Keratinocyte (primary cell): ENCODE data around the gene CD109. TPM values are rescaled to one million over a fixed set of nuclear protein-coding genes. Genes with fewer than 3 reads are reported as not detected.

Source experiments
- DNase-seq: peaks from one replicate; pipeline ENCODE4 v3.0.0-alpha.2; 2011; ENCODE audit warnings: low read depth, missing footprints, low spot score
- FAIRE-seq: peaks from 2 replicates; lab custom pipeline; 2011; peaks lifted over from hg19 to GRCh38; lab: Jason Lieb, UNC
- H2AFZ ChIP-seq: 2 replicates; pipeline ENCODE4 v1.6.0; 2012; ENCODE audit warnings: low read length, control low read depth, inconsistent platforms; ENCODE audit not compliant: control insufficient read depth
- H3K27ac ChIP-seq: 2 replicates; pipeline ENCODE4 v1.5.1; 2011; ENCODE audit warnings: low read length; ENCODE audit not compliant: control insufficient read depth, insufficient read depth
- H3K27me3 ChIP-seq: 3 replicates; pipeline ENCODE4 v1.6.0; 2011; ENCODE audit warnings: low read length; ENCODE audit not compliant: control insufficient read depth, insufficient read depth; ENCODE audit errors: extremely low read depth
- H3K36me3 ChIP-seq, 2 experiments: 2 replicates in 1 of 2; 3 replicates in 1 of 2; pipeline ENCODE4 v1.5.1; 2011; ENCODE audit warnings: low read length in 2 of 2, mild to moderate bottlenecking in 1 of 2; ENCODE audit not compliant: control insufficient read depth in 2 of 2, insufficient read depth in 2 of 2; ENCODE audit errors: extremely low read depth in 1 of 2
- H3K4me1 ChIP-seq: 3 replicates; pipeline ENCODE4 v1.5.1; 2011; ENCODE audit warnings: low read length; ENCODE audit not compliant: control insufficient read depth, insufficient read depth; ENCODE audit errors: extremely low read depth
- H3K4me2 ChIP-seq: 3 replicates; pipeline ENCODE4 v1.6.0; 2011; ENCODE audit warnings: low read depth, low read length; ENCODE audit not compliant: control insufficient read depth, insufficient read depth; ENCODE audit errors: extremely low read depth
- H3K4me3 ChIP-seq, 3 experiments: fragments of 200-600 bp in 1 of 3; sonication (generic) in 1 of 3; 2 replicates in 2 of 3; 3 replicates in 1 of 3; pipeline ENCODE4 v1.5.1; 2011 to 2016; ENCODE audit warnings: low read length in 3 of 3, mild to moderate bottlenecking in 3 of 3, control low read depth in 2 of 3, inconsistent platforms in 1 of 3, low read depth in 1 of 3, mixed read lengths in 1 of 3, mixed run types in 1 of 3, moderate library complexity in 1 of 3; ENCODE audit not compliant: control insufficient read depth in 2 of 3, insufficient read depth in 2 of 3; ENCODE audit errors: extremely low read depth in 1 of 3
- H3K79me2 ChIP-seq: 2 replicates; pipeline ENCODE4 v1.6.0; 2012; ENCODE audit warnings: low read length; ENCODE audit not compliant: control insufficient read depth, insufficient read depth
- H3K9ac ChIP-seq: 3 replicates; pipeline ENCODE4 v1.6.0; 2011; ENCODE audit warnings: low read length; ENCODE audit not compliant: control insufficient read depth, insufficient read depth; ENCODE audit errors: extremely low read depth
- H3K9me1 ChIP-seq: 3 replicates; pipeline ENCODE4 v1.6.0; 2011; ENCODE audit warnings: low read length; ENCODE audit not compliant: control insufficient read depth, insufficient read depth; ENCODE audit errors: extremely low read depth
- H3K9me3 ChIP-seq: 2 replicates; pipeline ENCODE4 v1.5.1; 2012; ENCODE audit warnings: low read depth, low read length; ENCODE audit not compliant: control insufficient read depth
- H4K20me1 ChIP-seq: 3 replicates; pipeline ENCODE4 v1.6.0; 2011; ENCODE audit warnings: low read length; ENCODE audit not compliant: control insufficient read depth, insufficient read depth; ENCODE audit errors: extremely low read depth
- EZH2 ChIP-seq: IDR thresholded peaks from one replicate; pipeline ENCODE4 v1.6.1; 2012; ENCODE audit warnings: inconsistent platforms, mild to moderate bottlenecking, low read length, moderate library complexity
- dilution Hi-C: fragments of 300-500 bp; cut with MboI; formaldehyde crosslinking; loops from one replicate; pipeline ENCODE4 v1.7.0; 2020; ENCODE audit warnings: low sequenced_read_pairs; ENCODE audit not compliant: extremely low pct_ligation_motif_present
- polyA plus RNA-seq, 5 experiments: library from polyadenylated mRNA; depleted of rRNA in 3 of 5; stranded (reverse) in 3 of 5; stranded (forward) in 1 of 5; unstranded in 1 of 5; fragments of >200 nt; gene quantifications; 1 replicate in 1 of 5; 2 replicates in 3 of 5; 3 replicates in 1 of 5; pipeline versions ENCODE4 v1.2.1 to v1.2.3, GENCODE V29; 2011 to 2012; ENCODE audit warnings: missing spikeins in 2 of 5, low read depth in 1 of 5, low replicate concordance in 1 of 5
- TF ChIP-seq, protein P1 (sequence below), 3 experiments: IDR thresholded peaks in 1 of 3; conservative IDR thresholded peaks in 1 of 3; optimal IDR thresholded peaks in 1 of 3; 2 replicates in 2 of 3; 3 replicates in 1 of 3; pipeline versions ENCODE3 to v1.5.1; 2011; ENCODE audit warnings: low read length in 3 of 3, mild to moderate bottlenecking in 3 of 3, moderate library complexity in 2 of 3, control low read depth in 1 of 3, inconsistent platforms in 1 of 3; ENCODE audit not compliant: insufficient read depth in 2 of 3; ENCODE audit errors: extremely low read depth in 1 of 3

Gene CD109
- polyA plus RNA-seq, 1 donor (not counting 4 experiments of a cell fraction or from before 2014, with no cell fraction given) = 58.2 TPM

DNA sequence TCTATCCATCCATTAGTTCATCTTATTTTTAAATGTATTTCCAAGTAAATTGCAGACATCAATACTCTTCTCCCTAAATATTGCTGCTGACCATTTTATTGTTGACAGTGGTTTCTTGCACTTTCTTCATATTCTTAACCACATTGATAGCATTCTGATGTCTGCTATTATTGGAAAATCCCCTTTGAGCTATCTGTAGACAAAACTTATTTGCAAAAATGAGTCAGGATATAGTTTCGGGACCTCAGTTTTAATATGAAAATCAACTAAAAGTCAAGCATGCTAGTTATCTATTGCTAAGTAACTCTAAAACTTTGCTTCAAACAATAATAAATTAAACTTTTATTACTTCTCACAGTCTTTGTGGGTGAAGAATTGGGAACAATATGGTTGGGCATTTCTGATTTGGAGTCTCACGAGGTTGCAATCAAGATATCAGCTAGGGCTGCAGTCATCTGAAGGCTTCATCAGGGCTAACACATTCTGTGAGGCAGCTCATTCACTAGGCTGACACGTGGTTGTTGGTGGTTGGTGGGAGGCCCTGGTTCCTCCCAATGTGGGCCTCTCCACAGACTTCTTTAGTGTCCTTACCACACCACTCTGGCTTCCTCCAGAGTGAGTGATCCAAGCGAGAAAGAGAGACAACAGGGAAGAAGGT, 32.7 kb downstream of the CD109 start:
- dilution Hi-C loops = no loop called here
- no peak overlapping the region for H3K4me3 ChIP-seq
- H3K27me3 ChIP-seq = no peaks in the 10 kb centered on the region
- no peaks in the 10 kb centered on the region for H3K79me2 ChIP-seq
- H3K9me3 ChIP-seq = no peaks in the 10 kb centered on the region
- no peak overlapping the region for H3K9ac ChIP-seq
- no peaks in the 10 kb centered on the region for H4K20me1 ChIP-seq
- DNase-seq (no peak), FAIRE-seq (no peak)
- no peak overlapping the region for H3K4me2 ChIP-seq
- H2AFZ ChIP-seq = no peak overlapping the region
- H3K27ac ChIP-seq = no peak overlapping the region
- no peak for TF ChIP-seq EZH2
- TF ChIP-seq, protein P1, sequence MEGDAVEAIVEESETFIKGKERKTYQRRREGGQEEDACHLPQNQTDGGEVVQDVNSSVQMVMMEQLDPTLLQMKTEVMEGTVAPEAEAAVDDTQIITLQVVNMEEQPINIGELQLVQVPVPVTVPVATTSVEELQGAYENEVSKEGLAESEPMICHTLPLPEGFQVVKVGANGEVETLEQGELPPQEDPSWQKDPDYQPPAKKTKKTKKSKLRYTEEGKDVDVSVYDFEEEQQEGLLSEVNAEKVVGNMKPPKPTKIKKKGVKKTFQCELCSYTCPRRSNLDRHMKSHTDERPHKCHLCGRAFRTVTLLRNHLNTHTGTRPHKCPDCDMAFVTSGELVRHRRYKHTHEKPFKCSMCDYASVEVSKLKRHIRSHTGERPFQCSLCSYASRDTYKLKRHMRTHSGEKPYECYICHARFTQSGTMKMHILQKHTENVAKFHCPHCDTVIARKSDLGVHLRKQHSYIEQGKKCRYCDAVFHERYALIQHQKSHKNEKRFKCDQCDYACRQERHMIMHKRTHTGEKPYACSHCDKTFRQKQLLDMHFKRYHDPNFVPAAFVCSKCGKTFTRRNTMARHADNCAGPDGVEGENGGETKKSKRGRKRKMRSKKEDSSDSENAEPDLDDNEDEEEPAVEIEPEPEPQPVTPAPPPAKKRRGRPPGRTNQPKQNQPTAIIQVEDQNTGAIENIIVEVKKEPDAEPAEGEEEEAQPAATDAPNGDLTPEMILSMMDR (optimal IDR thresholded peaks at IDR 0.05 in 1 of 3, IDR thresholded peaks at IDR 0.05 in 1 of 3, conservative IDR thresholded peaks at IDR 0.05 in 1 of 3; ENCODE audit: extremely low read depth in 1 of 3, insufficient read depth in 2 of 3, low read length in 3 of 3) = no peak
- peaks cover 7% of the 10 kb centered on the region for H3K4me1 ChIP-seq
- peaks cover 11% of the 10 kb centered on the region in 2 experiments for H3K36me3 ChIP-seq
- H3K9me1 ChIP-seq = no peaks in the 10 kb centered on the region

DNA sequence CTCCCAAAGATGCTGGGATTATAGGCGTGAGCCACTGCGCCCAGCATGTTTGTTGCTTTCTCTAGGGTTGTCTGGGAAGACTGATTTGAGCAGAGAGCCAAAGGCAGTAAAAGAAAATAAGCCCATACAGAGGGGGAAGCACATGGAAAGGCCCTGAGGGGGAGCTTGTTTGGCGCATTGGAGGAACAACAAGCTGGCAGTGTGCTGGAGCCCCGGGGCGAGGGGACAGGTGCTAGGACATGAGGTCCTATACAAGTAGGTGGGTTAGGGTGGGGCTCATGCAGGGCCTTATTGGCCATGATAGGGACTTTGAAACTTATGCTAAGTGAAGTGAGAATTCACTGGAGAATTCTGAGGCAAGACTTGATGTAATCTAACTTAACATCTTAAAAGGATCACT, 35.3 kb downstream of the CD109 start:
- no peaks in the 10 kb centered on the region for H4K20me1 ChIP-seq
- DNase-seq (no peak), FAIRE-seq (no peak)
- H3K27me3 ChIP-seq = no peaks in the 10 kb centered on the region
- H3K9me1 ChIP-seq = no peaks in the 10 kb centered on the region
- dilution Hi-C loops = no loop called here
- H3K79me2 ChIP-seq = no peaks in the 10 kb centered on the region
- H3K27ac ChIP-seq = no peak overlapping the region
- TF ChIP-seq, protein P1 (optimal IDR thresholded peaks at IDR 0.05 in 1 of 3, IDR thresholded peaks at IDR 0.05 in 1 of 3, conservative IDR thresholded peaks at IDR 0.05 in 1 of 3; ENCODE audit: extremely low read depth in 1 of 3, insufficient read depth in 2 of 3, low read length in 3 of 3) = no peak
- TF ChIP-seq EZH2 = no peak
- no peaks in the 10 kb centered on the region for H3K9me3 ChIP-seq
- H3K4me3 ChIP-seq = no peak overlapping the region
- no peak overlapping the region for H3K4me2 ChIP-seq
- no peak overlapping the region for H2AFZ ChIP-seq
- H3K4me1 ChIP-seq = no peaks in the 10 kb centered on the region
- no peak overlapping the region for H3K9ac ChIP-seq
- peaks cover 14 to 15% of the 10 kb centered on the region in 2 experiments for H3K36me3 ChIP-seq
